A549 treated with CORT108297 at 1 μM for 4 hours (cell line): Measurements from ENCODE around the gene HDAC11. TPM values are rescaled to one million over a fixed set of nuclear protein-coding genes. Genes with fewer than 3 reads are reported as not detected.

Experiments used
- total RNA-seq: library from RNA; stranded (reverse); fragments of 200-300 nt; extraction: Qiagen RNA extraction; gene quantifications from 5 replicates; pipeline ENCODE4 v1.2.3, GENCODE V29; 2022

Gene HDAC11, protein sequence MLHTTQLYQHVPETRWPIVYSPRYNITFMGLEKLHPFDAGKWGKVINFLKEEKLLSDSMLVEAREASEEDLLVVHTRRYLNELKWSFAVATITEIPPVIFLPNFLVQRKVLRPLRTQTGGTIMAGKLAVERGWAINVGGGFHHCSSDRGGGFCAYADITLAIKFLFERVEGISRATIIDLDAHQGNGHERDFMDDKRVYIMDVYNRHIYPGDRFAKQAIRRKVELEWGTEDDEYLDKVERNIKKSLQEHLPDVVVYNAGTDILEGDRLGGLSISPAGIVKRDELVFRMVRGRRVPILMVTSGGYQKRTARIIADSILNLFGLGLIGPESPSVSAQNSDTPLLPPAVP
- 5.8 to 9.6 TPM (median 8.3 TPM) in 5 replicates for total RNA-seq

DNA sequence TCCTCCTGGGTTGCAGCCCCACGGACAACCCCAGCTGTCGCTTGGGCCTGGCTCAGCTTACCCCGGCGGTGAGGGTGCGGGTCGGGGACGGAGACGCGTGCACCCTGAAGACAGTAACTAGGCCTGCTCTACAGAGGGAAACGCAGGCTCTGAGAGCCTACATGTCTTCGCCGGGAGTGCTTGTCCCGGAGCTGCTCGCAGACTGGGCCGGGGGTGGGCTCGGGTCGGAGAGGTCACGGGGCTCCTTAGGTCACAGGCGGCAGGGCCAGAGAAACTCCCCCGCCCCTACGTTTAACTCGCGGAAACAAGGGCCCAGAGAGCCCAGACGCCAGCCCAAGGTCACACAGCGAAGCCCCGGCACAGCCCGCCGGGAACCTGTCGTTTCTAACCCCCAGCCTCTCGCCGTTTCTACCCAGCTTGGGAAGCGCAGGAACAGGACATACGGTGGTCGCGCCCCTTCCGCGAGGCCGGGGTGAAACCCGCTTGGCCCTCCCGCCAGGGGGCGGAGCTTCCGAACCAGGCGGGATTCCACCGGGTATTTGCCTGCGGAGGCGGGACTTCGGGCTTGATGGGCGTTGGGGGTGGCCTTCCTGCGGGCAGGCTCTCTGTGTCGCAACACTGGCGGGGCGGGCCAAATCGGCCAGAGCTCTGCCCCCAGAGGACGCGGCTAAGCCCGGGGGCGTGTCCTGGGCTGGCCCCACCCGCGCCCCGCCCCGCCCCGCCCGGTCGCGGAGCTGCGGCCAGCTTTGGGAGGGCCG lies at the start of gene HDAC11:
Gene HDAC11, plus strand, starts transcription at position 725 of the 758 bp plus-strand sequence. CDS start 42 bp downstream, outside the sequence.

DNA sequence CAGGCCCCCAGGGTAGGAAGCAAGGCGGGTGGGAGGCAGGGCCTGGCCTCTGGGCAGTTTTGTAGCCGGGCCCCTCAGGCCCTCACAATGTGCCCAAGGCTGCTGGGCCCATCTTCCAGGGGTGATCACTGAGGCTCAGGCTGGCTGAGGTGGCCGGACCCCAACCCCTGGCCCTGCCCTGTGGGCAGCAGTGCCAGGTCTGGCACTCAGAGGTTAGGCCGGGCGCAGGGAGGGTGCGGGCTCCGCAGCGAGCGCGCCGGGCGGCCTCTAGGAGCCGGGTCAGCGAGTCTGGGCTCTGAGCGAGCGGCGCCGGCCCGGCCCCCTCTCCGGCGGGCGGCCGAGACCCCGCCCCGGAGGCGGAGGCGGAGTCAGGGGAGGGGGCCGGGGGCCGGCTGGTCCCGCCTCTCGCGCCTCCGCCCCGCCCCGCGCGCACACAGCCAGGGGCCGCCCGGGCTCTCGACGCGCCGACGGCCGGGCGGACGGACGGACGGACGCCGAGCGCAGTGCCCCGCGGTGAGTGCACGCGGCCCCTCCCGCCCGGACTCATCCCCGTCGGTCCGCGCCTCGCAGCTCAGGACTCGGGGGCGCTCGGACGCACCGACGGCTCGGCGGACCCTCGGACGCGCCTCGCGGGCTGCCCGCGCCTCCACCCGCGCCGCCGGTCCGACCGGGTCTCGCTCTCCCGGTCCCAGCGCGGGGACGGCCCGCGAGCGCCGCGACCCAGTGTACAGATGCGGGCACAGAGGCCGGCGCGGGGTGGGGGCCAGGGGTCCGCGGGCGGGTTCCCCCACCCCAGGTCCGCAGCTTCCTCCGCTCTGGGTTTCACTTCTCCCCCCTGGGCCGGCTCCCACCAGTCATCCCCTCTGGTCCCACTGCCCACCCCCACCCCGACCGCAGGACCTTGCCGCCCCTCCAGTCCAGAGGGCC lies 68.9 kb downstream of the HDAC11 start, which contains the start of gene FBLN2:
Gene FBLN2, plus strand, starts transcription at position 430 of the 927 bp plus-strand sequence. CDS start 21,231 bp downstream, outside the sequence.

Other genes starting within 250 kb of the HDAC11 start
- gene NUP210, start 60.0 kb upstream of the HDAC11 start, total RNA-seq = 29.5 to 42.6 TPM (median 40.7 TPM) in 5 replicates
- 1.6 to 3.6 TPM (median 2.6 TPM) in 5 replicates for gene FBLN2, start 68.8 kb downstream of the HDAC11 start, total RNA-seq